Fibroblast of villous mesenchyme (primary cell): Measurements from ENCODE around the gene RNF130. TPM values are rescaled to one million over a fixed set of nuclear protein-coding genes. Genes with fewer than 3 reads are reported as not detected.

ENCODE experiments used
- DNase-seq: peaks from one replicate; pipeline ENCODE4 v3.0.0-alpha.2; 2010; ENCODE audit warnings: low read depth
- H3K4me3 ChIP-seq: 2 replicates; pipeline ENCODE4 v1.5.1; 2011; ENCODE audit warnings: low read depth, mild to moderate bottlenecking, low read length
- CTCF ChIP-seq: IDR thresholded peaks from 2 replicates; pipeline ENCODE4 v1.5.1; 2012; ENCODE audit warnings: low read depth, mild to moderate bottlenecking, low read length; ENCODE audit not compliant: insufficient read depth
- total RNA-seq: library from RNA; depleted of rRNA; stranded (reverse); fragments of >200 nt; gene quantifications from 2 replicates; pipeline ENCODE4 v1.2.3, GENCODE V29; 2012

Gene RNF130
- total RNA-seq, 1 donor, result 12.1 TPM

GRCh38 chr5:179955630-179956029, 115.9 kb downstream of the RNF130 start:
- no peak overlapping the region for H3K4me3 ChIP-seq
- TF ChIP-seq CTCF, result no peak
- no peak for DNase-seq

- DNase-seq, result no peak
- H3K4me3 ChIP-seq, result no peak overlapping the region
- TF ChIP-seq CTCF, result no peak
Measured at GRCh38 chr5:179955062-179955461, 116.5 kb downstream of the RNF130 start.

GRCh38 chr5:179954434-179954833, 117.1 kb downstream of the RNF130 start:
- no peak for TF ChIP-seq CTCF
- H3K4me3 ChIP-seq, result no peak overlapping the region
- DNase-seq, result peak; percentile 60

GRCh38 chr5:179953987-179954386, 117.6 kb downstream of the RNF130 start:
- TF ChIP-seq CTCF, result no peak
- no peak overlapping the region for H3K4me3 ChIP-seq
- DNase-seq, result no peak

- H3K4me3 ChIP-seq, result no peak overlapping the region
- no peak for DNase-seq
- TF ChIP-seq CTCF, result no peak
Measured at GRCh38 chr5:179936976-179937681, 134.4 kb downstream of the RNF130 start.

- TF ChIP-seq CTCF, result no peak
- no peak overlapping the region for H3K4me3 ChIP-seq
- no peak for DNase-seq
Measured at GRCh38 chr5:179930788-179931473, 140.6 kb downstream of the RNF130 start.
